Esophagus squamous epithelium (tissue), 5 donors: ENCODE data around the gene UAP1L1. TPM values are rescaled to one million over a fixed set of nuclear protein-coding genes. Genes with fewer than 3 reads are reported as not detected.
A peak's percentile ranks its signal among the peaks of the same experiment; 100 is the strongest.

ENCODE experiments used
- DNase-seq: peaks from one replicate; lab custom pipeline; 2025; lab: John Stamatoyannopoulos, UW
- H3K27ac ChIP-seq, 4 donors: fragments of 200-600 bp; sonication (generic); one replicate each; pipeline ENCODE4 v1.5.1; 2016 to 2019; ENCODE audit warnings: mild to moderate bottlenecking in 1 of 4
- H3K27me3 ChIP-seq, 4 donors: fragments of 200-600 bp; sonication (generic); 1 replicate in 3 of 4; 2 replicates in 1 of 4; pipeline versions ENCODE4 v1.5.1 to v1.6.0; 2017 to 2021; ENCODE audit warnings: antibody characterized with exemption in 1 of 4
- H3K36me3 ChIP-seq, 3 donors: fragments of 200-600 bp; sonication (generic); one replicate each; pipeline ENCODE4 v1.5.1; 2016 to 2019
- H3K4me1 ChIP-seq, 3 donors: fragments of 200-600 bp; sonication (generic); one replicate each; pipeline ENCODE4 v1.5.1; 2017 to 2019
- H3K4me3 ChIP-seq, 4 donors: fragments of 200-600 bp; sonication (generic); 1 replicate in 3 of 4; 2 replicates in 1 of 4; pipeline ENCODE4 v1.5.1; 2016 to 2019; ENCODE audit warnings: mild to moderate bottlenecking in 2 of 4, moderate library complexity in 1 of 4
- H3K9me3 ChIP-seq, 3 donors: fragments of 200-600 bp; sonication (generic); one replicate each; pipeline ENCODE4 v1.5.1; 2016 to 2019
- POLR2A ChIP-seq, 4 donors: fragments of 450-650 bp; IDR thresholded peaks; one replicate each; pipeline ENCODE4 v1.6.1; 2017; ENCODE audit warnings: antibody characterized with exemption in 4 of 4, mild to moderate bottlenecking in 4 of 4, moderate library complexity in 3 of 4
- WGBS, 2 donors: methylation state at CpG; one replicate each; pipeline ENCODE4 v1.1.5; 2018; 5-methylcytosine and 5-hydroxymethylcytosine counted together
- intact Hi-C: fragments of 100-400 bp; cut with DNase I; formaldehyde crosslinking; loops from one replicate; pipeline ENCODE4 v1.15.0; 2022
- total RNA-seq, 4 donors: library from RNA; depleted of rRNA; stranded (reverse); fragments of >200 nt; gene quantifications; one replicate each; pipeline ENCODE4 v1.1.0, GENCODE V29; 2016
- TF ChIP-seq, protein P1 (sequence below), 6 experiments: fragments of 450-650 bp in 4 of 6; fragments of 200-600 bp in 2 of 6; sonication (generic) in 2 of 6; IDR thresholded peaks; one replicate each; pipeline ENCODE4 v1.5.1; 2016 to 2019; ENCODE audit warnings: antibody characterized with exemption in 6 of 6, mild to moderate bottlenecking in 4 of 6, moderate library complexity in 4 of 6
- donor health status: DM: yes; HTN: yes; CAD: no.

Gene UAP1L1
- total RNA-seq, 4 donors from 2014 or later = 2.2 to 4.7 (median 3.7) TPM

DNA sequence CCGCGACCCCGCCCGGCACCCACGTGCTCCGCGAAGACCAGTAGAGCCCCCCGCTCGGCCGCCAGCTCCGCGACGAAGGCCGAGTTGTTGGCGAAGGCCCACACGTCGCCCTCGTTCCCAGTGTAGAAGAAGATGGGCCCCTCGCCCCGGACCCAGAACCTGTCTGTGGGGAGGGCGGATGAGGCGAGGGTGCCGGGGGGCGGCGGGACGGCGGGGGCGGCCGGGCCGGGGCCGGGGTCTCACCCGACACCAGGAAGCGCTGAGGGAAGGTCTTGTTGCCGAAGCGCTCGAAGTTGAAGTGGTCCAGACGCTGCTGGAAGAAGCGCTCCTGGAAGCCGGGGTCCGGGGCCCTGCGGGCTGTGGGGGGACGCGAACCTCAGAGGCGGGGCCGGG, 36.9 kb downstream of the UAP1L1 start:
- peak overlapping the region; percentile 44 to 76 (median 52) for H3K27ac ChIP-seq
- H3K4me3 ChIP-seq = peak overlapping the region; percentile 57 to 94 (median 73)
- DNase-seq = no peak
- H3K27me3 ChIP-seq = peaks cover 0 to 17% (median 0%) of the 10 kb centered on the region in 4 donors
- WGBS, 2 donors = no CpG with 5 or more reads among the region's 45 CpGs
- TF ChIP-seq, protein P1, sequence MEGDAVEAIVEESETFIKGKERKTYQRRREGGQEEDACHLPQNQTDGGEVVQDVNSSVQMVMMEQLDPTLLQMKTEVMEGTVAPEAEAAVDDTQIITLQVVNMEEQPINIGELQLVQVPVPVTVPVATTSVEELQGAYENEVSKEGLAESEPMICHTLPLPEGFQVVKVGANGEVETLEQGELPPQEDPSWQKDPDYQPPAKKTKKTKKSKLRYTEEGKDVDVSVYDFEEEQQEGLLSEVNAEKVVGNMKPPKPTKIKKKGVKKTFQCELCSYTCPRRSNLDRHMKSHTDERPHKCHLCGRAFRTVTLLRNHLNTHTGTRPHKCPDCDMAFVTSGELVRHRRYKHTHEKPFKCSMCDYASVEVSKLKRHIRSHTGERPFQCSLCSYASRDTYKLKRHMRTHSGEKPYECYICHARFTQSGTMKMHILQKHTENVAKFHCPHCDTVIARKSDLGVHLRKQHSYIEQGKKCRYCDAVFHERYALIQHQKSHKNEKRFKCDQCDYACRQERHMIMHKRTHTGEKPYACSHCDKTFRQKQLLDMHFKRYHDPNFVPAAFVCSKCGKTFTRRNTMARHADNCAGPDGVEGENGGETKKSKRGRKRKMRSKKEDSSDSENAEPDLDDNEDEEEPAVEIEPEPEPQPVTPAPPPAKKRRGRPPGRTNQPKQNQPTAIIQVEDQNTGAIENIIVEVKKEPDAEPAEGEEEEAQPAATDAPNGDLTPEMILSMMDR (IDR thresholded peaks at IDR 0.05) = no peak
- TF ChIP-seq POLR2A (IDR thresholded peaks at IDR 0.05) = no peak
- intact Hi-C loops = no loop called here
- peaks cover 9 to 43% (median 9%) of the 10 kb centered on the region in 3 donors for H3K36me3 ChIP-seq
- no peaks in the 10 kb centered on the region for H3K9me3 ChIP-seq
- peaks cover 14 to 20% (median 15%) of the 10 kb centered on the region in 3 donors for H3K4me1 ChIP-seq

DNA sequence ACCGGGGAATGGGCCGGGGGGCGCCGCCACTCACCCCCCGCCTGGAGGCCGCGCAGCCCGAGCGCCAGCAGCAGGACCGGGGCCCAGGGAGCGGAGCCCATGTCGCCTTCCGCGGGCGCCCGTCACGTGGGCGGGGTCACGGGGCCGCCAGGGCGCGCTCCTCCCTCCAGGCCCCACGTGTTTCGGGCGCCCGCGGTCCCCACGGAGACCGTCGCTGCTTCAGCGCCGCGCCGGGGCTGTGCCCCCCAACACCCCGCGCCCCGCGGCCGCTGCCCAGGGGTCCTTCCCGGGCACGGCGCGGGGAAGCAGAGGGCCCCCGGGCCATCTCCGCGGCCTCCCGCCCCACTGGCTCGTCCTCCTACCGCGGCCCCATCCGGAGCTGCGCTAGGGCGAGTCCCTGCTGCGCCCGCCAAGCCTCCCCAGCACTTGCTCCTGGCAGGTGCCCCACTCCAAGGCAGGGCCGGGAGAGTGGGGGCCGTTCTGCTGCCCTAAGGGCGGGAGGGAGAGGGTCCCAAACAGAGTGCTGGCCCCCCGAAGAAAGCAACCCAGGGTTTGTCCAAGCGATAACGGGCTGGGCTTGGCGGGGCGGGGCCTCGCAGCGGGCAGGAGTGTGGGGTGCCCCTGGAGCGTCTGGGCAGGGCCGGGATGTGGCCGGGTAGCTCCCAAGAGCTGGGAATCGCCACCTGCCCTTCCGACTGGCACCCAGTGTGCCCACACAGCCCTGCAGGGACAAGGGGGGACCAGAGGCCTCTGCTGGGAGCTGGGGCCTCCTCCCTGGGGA, 37.5 kb downstream of the UAP1L1 start, which contains the start of gene DPP7:
Gene DPP7, minus strand, starts transcription at position 121 of the 781 bp plus-strand sequence. Its CDS starts 20 bp downstream, at position 101.
- intact Hi-C loops = loop anchor here (5.0 kb wide), 1 partner anchor 112 kb away; the partner anchor contains the start of genes CYSRT1 and RNF224

DNA sequence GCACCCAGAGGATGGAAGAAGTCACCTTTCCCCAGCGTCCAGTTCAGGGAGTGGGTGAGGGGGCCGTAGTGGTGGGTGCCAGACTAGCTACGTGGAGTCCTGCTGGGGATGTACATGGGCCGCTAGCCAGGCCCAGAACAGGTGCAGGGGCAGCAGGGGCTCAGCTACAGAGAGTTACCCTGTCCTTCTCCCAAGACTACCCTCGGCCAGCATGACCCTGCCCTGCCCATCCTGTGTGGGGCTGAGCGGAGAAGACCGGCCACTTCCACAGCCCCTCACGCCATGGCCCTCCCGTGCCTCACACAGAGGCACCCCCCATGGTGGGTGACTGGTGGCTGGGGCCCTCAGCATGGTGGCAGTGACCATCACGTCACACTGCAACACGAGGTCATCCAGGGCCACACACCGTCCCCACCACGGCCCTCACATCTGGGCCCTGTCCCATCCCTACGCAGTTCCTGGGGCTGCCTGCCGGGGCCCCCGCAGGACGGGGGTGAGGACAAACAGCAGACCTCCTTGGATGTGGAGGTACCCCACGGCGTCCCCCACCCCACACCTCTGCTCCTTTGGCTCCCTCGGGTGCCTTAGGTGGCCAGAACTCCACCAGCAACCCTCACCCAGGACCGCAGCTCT, 38.2 kb downstream of the UAP1L1 start:
- H3K4me3 ChIP-seq = peak overlapping the region in 3 of 4 donors; percentile 57 to 94 (median 88)
- no peak for DNase-seq
- no peak overlapping the region for H3K27ac ChIP-seq
- intact Hi-C loops = loop anchor here (5.0 kb wide), 1 partner anchor 112 kb away; the partner anchor contains the start of genes CYSRT1 and RNF224
- TF ChIP-seq, protein P1 (IDR thresholded peaks at IDR 0.05) = no peak
- no peak for TF ChIP-seq POLR2A (IDR thresholded peaks at IDR 0.05)
- WGBS, 2 donors = 70 to 73% methylated on average over 2 to 9 of the region's 21 CpGs
- H3K36me3 ChIP-seq = peaks cover 4 to 30% (median 4%) of the 10 kb centered on the region in 3 donors
- peaks cover 14 to 20% (median 15%) of the 10 kb centered on the region in 3 donors for H3K4me1 ChIP-seq
- peaks cover 0 to 17% (median 0%) of the 10 kb centered on the region in 4 donors for H3K27me3 ChIP-seq
- H3K9me3 ChIP-seq = no peaks in the 10 kb centered on the region

More for the DNA sequence above, 37.5 kb downstream of the UAP1L1 start, which contains the start of gene DPP7:
- no peak for DNase-seq
- WGBS, 2 donors = 0% methylated on average over 1 of the region's 70 CpGs
- Histone ChIP-seq H3K4me1 (peaks cover 14 to 20% (median 15%) of the 10 kb centered on the region in 3 donors), H3K4me3 (peak within 1 kb of the TSS; percentile 57 to 94 (median 73)), H3K27ac (peak within 1 kb of the TSS; percentile 44 to 76 (median 52)), H3K9me3 (no peaks in the 10 kb centered on the region), H3K36me3 (peaks cover 4 to 37% (median 8%) of the 10 kb centered on the region in 3 donors), H3K27me3 (peaks cover 0 to 17% (median 0%) of the 10 kb centered on the region in 4 donors)
- peak in 2 of 4 donors; percentile 40 to 41 for TF ChIP-seq POLR2A (IDR thresholded peaks at IDR 0.05)
- TF ChIP-seq, protein P1 (IDR thresholded peaks at IDR 0.05) = peak in 2 of 6 experiments; percentile 10 to 23

DNA sequence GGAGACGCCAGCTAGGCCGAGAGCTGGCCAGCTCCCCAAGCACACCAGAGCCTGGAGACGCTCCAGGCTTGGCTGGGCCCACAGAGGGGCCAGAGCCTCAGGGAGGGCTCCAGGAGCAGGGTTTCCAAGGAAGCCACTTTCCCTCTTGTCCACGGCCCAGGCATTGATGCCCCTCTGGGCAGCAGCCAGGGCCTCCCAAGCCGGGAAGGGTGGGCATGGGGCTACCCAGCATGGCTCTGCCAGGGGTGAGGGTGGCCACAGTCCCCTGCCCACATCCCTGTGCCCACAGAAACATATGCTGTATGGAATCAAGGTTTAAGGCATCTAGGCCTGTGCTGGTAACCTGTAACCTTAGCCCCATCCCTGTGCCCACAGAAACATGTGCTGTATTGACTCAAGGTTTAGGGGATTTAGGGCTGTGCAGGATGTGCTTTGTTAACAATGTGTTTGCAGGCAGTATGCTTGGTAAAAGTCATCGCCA, 38.8 kb downstream of the UAP1L1 start:
- DNase-seq = no peak
- 40% methylated on average over 1 of the region's 6 CpGs; no CpG with 5 or more reads in 1 of the 2 donors for WGBS, 2 donors
- Histone ChIP-seq H3K4me1 (peaks cover 14 to 20% (median 15%) of the 10 kb centered on the region in 3 donors), H3K27me3 (peaks cover 0 to 17% (median 0%) of the 10 kb centered on the region in 4 donors), H3K4me3 (no peak overlapping the region), H3K36me3 (peaks cover 4 to 24% (median 4%) of the 10 kb centered on the region in 3 donors), H3K27ac (no peak overlapping the region), H3K9me3 (no peaks in the 10 kb centered on the region)
- intact Hi-C loops = loop anchor here (5.0 kb wide), 1 partner anchor 111 kb away; the partner anchor contains the start of genes CYSRT1 and RNF224
- TF ChIP-seq POLR2A (IDR thresholded peaks at IDR 0.05) = no peak
- TF ChIP-seq, protein P1 (IDR thresholded peaks at IDR 0.05) = no peak
